GM12878 (cell line): Measurements from ENCODE around the gene PITPNM3. TPM values are rescaled to one million over a fixed set of nuclear protein-coding genes. Genes with fewer than 3 reads are reported as not detected.

Source experiments
- ATAC-seq: fragments of 200-7000 bp; cut with Tn5 transposase; 3 replicates; pipeline ENCODE4 v1.9.1; 2020; ENCODE audit warnings: mild to moderate bottlenecking, moderate library complexity
- BruUV-seq: library from RNA; stranded (reverse); fragments of 400-500 nt; replicated peaks from 2 replicates; lab custom pipeline; 2021; lab: Mats Ljungman, UMichigan
- CTCF ChIA-PET: fragments of 300-600 bp; sonication (Branson Sonifier 250); formaldehyde crosslinking; extraction: SDS; loops from one replicate; lab custom pipeline; 2021; ENCODE audit warnings: inconsistent platforms; lab: Yijun Ruan, JAX
- POLR2A ChIA-PET: fragments of 350-600 bp; formaldehyde crosslinking; extraction: SDS; loops from one replicate; lab custom pipeline; 2021; ENCODE audit warnings: inconsistent platforms; lab: Charles Lee
- RAD21 ChIA-PET: fragments of 300-600 bp; sonication (Branson Sonifier 250); formaldehyde crosslinking; loops from one replicate; lab custom pipeline; 2023; ENCODE audit warnings: antibody characterized with exemption; ENCODE audit not compliant: unreplicated experiment; lab: Charles Lee
- SMC1A ChIA-PET: fragments of 300-600 bp; sonication (Branson Sonifier 250); formaldehyde crosslinking; loops from one replicate; lab custom pipeline; 2023; ENCODE audit not compliant: unreplicated experiment, uncharacterized antibody; lab: Charles Lee
- DNase-seq: peaks from one replicate; pipeline ENCODE4 v3.0.0-alpha.2; 2011; ENCODE audit warnings: low read depth, low spot score
- FAIRE-seq: peaks from 3 replicates; lab custom pipeline; 2011; peaks lifted over from hg19 to GRCh38; lab: Jason Lieb, UNC
- H2AFZ ChIP-seq: 2 replicates; pipeline ENCODE4 v1.6.0; 2011; ENCODE audit warnings: low read depth, low read length, control low read depth; ENCODE audit not compliant: control insufficient read depth
- H3K27ac ChIP-seq: 2 replicates; pipeline ENCODE4 v1.5.1; 2011; ENCODE audit warnings: control low read depth; ENCODE audit not compliant: control insufficient read depth, insufficient read depth
- H3K27me3 ChIP-seq, 2 experiments: replicated peaks in 1 of 2; 2 replicates each; pipeline versions ENCODE4 v1.6.0 to v1.6.1; 2011; ENCODE audit warnings: low read length in 1 of 2; ENCODE audit not compliant: control insufficient read depth in 2 of 2, insufficient read depth in 2 of 2
- H3K36me3 ChIP-seq, 2 experiments: 2 replicates each; pipeline ENCODE4 v1.5.1; 2011; ENCODE audit warnings: low read length in 1 of 2; ENCODE audit not compliant: control insufficient read depth in 2 of 2, insufficient read depth in 2 of 2
- H3K4me1 ChIP-seq: 2 replicates; pipeline ENCODE4 v1.6.1; 2011; ENCODE audit warnings: mild to moderate bottlenecking, low read length, moderate library complexity, mixed read lengths; ENCODE audit not compliant: control insufficient read depth, insufficient read depth
- H3K4me2 ChIP-seq: 2 replicates; pipeline ENCODE4 v1.6.0; 2011; ENCODE audit warnings: control low read depth; ENCODE audit not compliant: control insufficient read depth, insufficient read depth
- H3K4me3 ChIP-seq: fragments of 200-600 bp; sonication (generic); 2 replicates; pipeline ENCODE4 v1.5.1; 2016
- H3K79me2 ChIP-seq: 2 replicates; pipeline ENCODE4 v1.6.0; 2011; ENCODE audit warnings: low read length; ENCODE audit not compliant: control insufficient read depth, insufficient read depth
- H3K9ac ChIP-seq: 2 replicates; pipeline ENCODE4 v1.8.0; 2011; ENCODE audit warnings: low read length, control low read depth, mixed read lengths; ENCODE audit not compliant: control insufficient read depth, insufficient read depth
- H3K9me3 ChIP-seq: replicated peaks from 3 replicates; pipeline ENCODE4 v1.5.1; 2011; ENCODE audit warnings: mild to moderate bottlenecking, low read length; ENCODE audit not compliant: control insufficient read depth, insufficient read depth
- H4K20me1 ChIP-seq: 2 replicates; pipeline ENCODE4 v1.6.0; 2011; ENCODE audit not compliant: control insufficient read depth, insufficient read depth
- BCL11A ChIP-seq: IDR thresholded peaks from 2 replicates; pipeline ENCODE4 v1.6.1; 2011; ENCODE audit warnings: low read depth, low read length
- BRCA1 ChIP-seq: IDR thresholded peaks from 2 replicates; pipeline ENCODE4 v1.6.1; 2011; ENCODE audit warnings: low read depth, low read length, improper control_type of control experiment
- CREB1 ChIP-seq: IDR thresholded peaks from 2 replicates; pipeline ENCODE4 v1.6.1; 2012; ENCODE audit warnings: low read depth, mild to moderate bottlenecking, inconsistent platforms
- CREM ChIP-seq: IDR thresholded peaks from 2 replicates; pipeline ENCODE4 v1.6.1; 2014; ENCODE audit warnings: antibody characterized with exemption, low read depth
- IKZF1 ChIP-seq: fragments of 450-650 bp; conservative IDR thresholded peaks from 2 replicates; pipeline ENCODE4 v1.6.1; 2017; ENCODE audit warnings: antibody characterized with exemption, mild to moderate bottlenecking
- LARP7 ChIP-seq: fragments of 450-650 bp; IDR thresholded peaks from 2 replicates; pipeline ENCODE4 v1.6.1; 2017; ENCODE audit warnings: mild to moderate bottlenecking
- POLR2A ChIP-seq: IDR thresholded peaks from 2 replicates; pipeline ENCODE4 v1.6.1; 2011; ENCODE audit warnings: low read depth, mild to moderate bottlenecking, low read length
- POU2F2 ChIP-seq: IDR thresholded peaks from 3 replicates; pipeline ENCODE4 v1.6.1; 2011; ENCODE audit warnings: low read depth, mild to moderate bottlenecking, low read length, borderline replicate concordance
- REST ChIP-seq: IDR thresholded peaks from 2 replicates; pipeline ENCODE4 v1.6.1; 2012; ENCODE audit warnings: mild to moderate bottlenecking, low read depth, low read length
- SREBF1 ChIP-seq: IDR thresholded peaks from 2 replicates; pipeline ENCODE4 v1.6.1; 2012; ENCODE audit warnings: mild to moderate bottlenecking, low read length
- SRF ChIP-seq, 2 experiments: IDR thresholded peaks; 2 replicates each; pipeline ENCODE4 v1.6.1; 2011; ENCODE audit warnings: low read depth in 2 of 2, low read length in 2 of 2, mild to moderate bottlenecking in 1 of 2, moderate library complexity in 1 of 2
- TCF7 ChIP-seq: IDR thresholded peaks from 2 replicates; pipeline ENCODE4 v1.6.1; 2014; ENCODE audit warnings: antibody characterized with exemption, borderline replicate concordance
- ZBTB40 ChIP-seq: fragments of 450-650 bp; IDR thresholded peaks from 2 replicates; pipeline ENCODE4 v1.6.1; 2016; ENCODE audit warnings: mild to moderate bottlenecking, moderate library complexity, borderline replicate concordance
- ZNF384 ChIP-seq: IDR thresholded peaks from 2 replicates; pipeline ENCODE4 v1.6.1; 2012; ENCODE audit warnings: low read depth, mild to moderate bottlenecking, low read length, improper control_type of control experiment, borderline replicate concordance
- WGBS: methylation state at CpG from one replicate; pipeline ENCODE4 v1.1.6; 2016; ENCODE audit warnings: low lambda C conversion rate; ENCODE audit not compliant: insufficient replicate concordance, insufficient coverage; ENCODE audit errors: missing lambda C conversion rate; 5-methylcytosine and 5-hydroxymethylcytosine counted together
- in situ Hi-C: fragments of 300-500 bp; cut with MboI; formaldehyde crosslinking; loops from 9 replicates; pipeline ENCODE4 v1.14.3; 2018; ENCODE audit warnings: mixed read lengths
- intact Hi-C: fragments of 100-400 bp; cut with micrococcal nuclease; formaldehyde crosslinking; loops from one replicate; pipeline ENCODE4 v1.14.2; 2022; ENCODE audit not compliant: unreplicated experiment
- polyA plus RNA-seq, 11 experiments: library from polyadenylated mRNA; depleted of rRNA in 4 of 11; unstranded in 6 of 11; stranded (reverse) in 5 of 11; fragments of >200 nt; fragmentation: Nextera tagmentation in 4 of 11; fragmentation: Illumina TruSeq in 1 of 11; extraction: Ambion mirVana in 4 of 11; extraction: Trizol in 1 of 11; gene quantifications; 1 replicate in 1 of 11; 2 replicates in 10 of 11; pipeline versions ENCODE4 v1.2.1 to v1.2.3, GENCODE V29; 2011 to 2016; ENCODE audit warnings: inconsistent platforms in 2 of 11, missing spikeins in 2 of 11, low read depth in 1 of 11
- total RNA-seq, 4 experiments: library from RNA; depleted of rRNA in 3 of 4; stranded (reverse); fragments of >200 nt in 3 of 4; fragmentation: Illumina TruSeq in 1 of 4; extraction: Trizol in 1 of 4; gene quantifications; 2 replicates each; pipeline versions ENCODE4 v1.2.1 to v1.2.3, GENCODE V29; 2013 to 2021
- TF ChIP-seq, protein P1 (sequence below): fragments of 450-650 bp; formaldehyde crosslinking; IDR thresholded peaks from 2 replicates; pipeline ENCODE4 v1.5.0; 2022; ENCODE audit warnings: mild to moderate bottlenecking, missing genetic modification characterization

The PITPNM3 gene
- total and polyA plus RNA-seq, 10 of the 15 experiments (the other 5 are each of a cell fraction or from before 2014, with no cell fraction given), result 0.02 to 0.49 (median 0.19) TPM; not detected in 1

- SMC1A ChIA-PET, result no interaction called here
- no TSS peak for BruUV-seq
- no peaks in the 10 kb centered on the region for H3K36me3 ChIP-seq
- FAIRE-seq (no peak), ATAC-seq (no peak), DNase-seq (no peak)
- H3K4me3 ChIP-seq, result no peak overlapping the region
- RAD21 ChIA-PET, result no interaction called here
- H3K27me3 ChIP-seq, result no peaks in the 10 kb centered on the region; a peak in 1 of 4 replicates
- H3K4me1 ChIP-seq, result peaks cover 10% of the 10 kb centered on the region
- WGBS, result 22% methylated on average over 3 of the region's 3 CpGs
- H3K27ac ChIP-seq, result no peak overlapping the region
- no peak overlapping the region for H3K4me2 ChIP-seq
- H3K9ac ChIP-seq, result no peak overlapping the region
- no peak overlapping the region for H2AFZ ChIP-seq
- CTCF ChIA-PET, result no interaction called here
- in situ Hi-C loops, result no loop called here
- H4K20me1 ChIP-seq, result no peaks in the 10 kb centered on the region
- H3K9me3 ChIP-seq, result no peaks in the 10 kb centered on the region
- intact Hi-C loops, result no loop called here
- POLR2A ChIA-PET, result no interaction called here
- no peaks in the 10 kb centered on the region for H3K79me2 ChIP-seq
- TF ChIP-seq SRF (IDR thresholded peaks at IDR 0.05; ENCODE audit: low read depth in 2 of 2, low read length in 2 of 2), result no peak
- no peak for TF ChIP-seq ZBTB40
- no peak for TF ChIP-seq IKZF1
- no peak for TF ChIP-seq CREM
- TF ChIP-seq SREBF1, result no peak
- TF ChIP-seq POLR2A, result no peak
- no peak for TF ChIP-seq REST
- TF ChIP-seq LARP7, result no peak
- TF ChIP-seq TCF7, result no peak
- no peak for TF ChIP-seq POU2F2
- no peak for TF ChIP-seq BCL11A
- TF ChIP-seq BRCA1, result no peak
- TF ChIP-seq, protein P1, sequence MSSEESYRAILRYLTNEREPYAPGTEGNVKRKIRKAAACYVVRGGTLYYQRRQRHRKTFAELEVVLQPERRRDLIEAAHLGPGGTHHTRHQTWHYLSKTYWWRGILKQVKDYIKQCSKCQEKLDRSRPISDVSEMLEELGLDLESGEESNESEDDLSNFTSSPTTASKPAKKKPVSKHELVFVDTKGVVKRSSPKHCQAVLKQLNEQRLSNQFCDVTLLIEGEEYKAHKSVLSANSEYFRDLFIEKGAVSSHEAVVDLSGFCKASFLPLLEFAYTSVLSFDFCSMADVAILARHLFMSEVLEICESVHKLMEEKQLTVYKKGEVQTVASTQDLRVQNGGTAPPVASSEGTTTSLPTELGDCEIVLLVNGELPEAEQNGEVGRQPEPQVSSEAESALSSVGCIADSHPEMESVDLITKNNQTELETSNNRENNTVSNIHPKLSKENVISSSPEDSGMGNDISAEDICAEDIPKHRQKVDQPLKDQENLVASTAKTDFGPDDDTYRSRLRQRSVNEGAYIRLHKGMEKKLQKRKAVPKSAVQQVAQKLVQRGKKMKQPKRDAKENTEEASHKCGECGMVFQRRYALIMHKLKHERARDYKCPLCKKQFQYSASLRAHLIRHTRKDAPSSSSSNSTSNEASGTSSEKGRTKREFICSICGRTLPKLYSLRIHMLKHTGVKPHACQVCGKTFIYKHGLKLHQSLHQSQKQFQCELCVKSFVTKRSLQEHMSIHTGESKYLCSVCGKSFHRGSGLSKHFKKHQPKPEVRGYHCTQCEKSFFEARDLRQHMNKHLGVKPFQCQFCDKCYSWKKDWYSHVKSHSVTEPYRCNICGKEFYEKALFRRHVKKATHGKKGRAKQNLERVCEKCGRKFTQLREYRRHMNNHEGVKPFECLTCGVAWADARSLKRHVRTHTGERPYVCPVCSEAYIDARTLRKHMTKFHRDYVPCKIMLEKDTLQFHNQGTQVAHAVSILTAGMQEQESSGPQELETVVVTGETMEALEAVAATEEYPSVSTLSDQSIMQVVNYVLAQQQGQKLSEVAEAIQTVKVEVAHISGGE (CRISPR knock-in tag), result no peak
- no peak for TF ChIP-seq ZNF384
- no peak for TF ChIP-seq CREB1
Observed at GRCh38 chr17:6501359-6501758, 55.0 kb downstream of the PITPNM3 start.
